GM12865 (cell line): ENCODE data around the gene PLEKHA5.

Source experiments
- DNase-seq: peaks from one replicate; pipeline ENCODE4 v3.0.0; 2010; ENCODE audit warnings: low read depth
- H3K4me3 ChIP-seq: 2 replicates; pipeline ENCODE4 v1.5.1; 2011; ENCODE audit warnings: mild to moderate bottlenecking, low read depth, low read length, control low read depth
- CTCF ChIP-seq: IDR thresholded peaks from 2 replicates; pipeline ENCODE4 v1.5.1; 2011; ENCODE audit warnings: low read length, control low read depth, low read depth, inconsistent platforms; ENCODE audit not compliant: insufficient read depth; ENCODE audit errors: missing control alignments

The PLEKHA5 gene

GRCh38 chr12:19402211-19402610 lies 272.7 kb downstream of the PLEKHA5 start:
- H3K4me3 ChIP-seq, result no peak overlapping the region
- TF ChIP-seq CTCF, result no peak
- DNase-seq, result no peak

- no peak overlapping the region for H3K4me3 ChIP-seq
- DNase-seq, result no peak
- no peak for TF ChIP-seq CTCF
These were observed 273.4 kb downstream of the PLEKHA5 start for GRCh38 chr12:19402743-19403431.

- no peak for TF ChIP-seq CTCF
- no peak overlapping the region for H3K4me3 ChIP-seq
- DNase-seq, result no peak
These were observed 274.8 kb downstream of the PLEKHA5 start for GRCh38 chr12:19404242-19404880.

GRCh38 chr12:19409376-19409775 lies 279.8 kb downstream of the PLEKHA5 start:
- no peak overlapping the region for H3K4me3 ChIP-seq
- DNase-seq, result no peak
- no peak for TF ChIP-seq CTCF

- H3K4me3 ChIP-seq, result no peak overlapping the region
- no peak for DNase-seq
- no peak for TF ChIP-seq CTCF
These were observed 280.7 kb downstream of the PLEKHA5 start for GRCh38 chr12:19410211-19410610.

DNA sequence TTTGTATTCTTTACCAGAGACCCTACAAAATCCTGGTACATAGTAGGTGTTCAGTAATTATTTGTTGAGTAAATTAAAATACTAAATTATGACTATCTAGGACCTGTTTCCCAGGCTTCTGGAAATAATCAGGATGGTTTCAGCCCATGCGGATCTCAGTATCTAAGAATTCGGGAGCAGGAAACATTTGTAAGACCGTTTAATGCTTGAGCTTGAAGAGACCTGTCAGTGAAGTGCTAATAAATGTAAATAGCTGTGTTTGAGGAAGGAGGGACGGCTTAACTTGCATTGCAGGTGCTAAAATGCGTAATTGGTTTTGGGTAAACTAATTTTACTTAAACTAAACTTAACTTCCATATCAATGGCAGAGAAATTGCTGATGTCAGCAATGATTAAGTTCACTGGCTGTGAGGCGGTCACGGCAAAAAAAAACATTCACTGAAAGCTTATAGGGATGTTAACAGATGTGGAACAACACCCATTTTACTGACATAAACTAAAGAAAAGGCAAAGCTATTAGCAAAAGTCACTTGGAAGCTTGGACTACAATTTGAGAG lies 281.2 kb downstream of the PLEKHA5 start:
- no peak for TF ChIP-seq CTCF
- no peak for DNase-seq
- no peak overlapping the region for H3K4me3 ChIP-seq
